H9 (cell line): ENCODE measurements around the gene CWC22. TPM values are rescaled to one million over a fixed set of nuclear protein-coding genes. Genes with fewer than 3 reads are reported as not detected.
"Not testable (repeated sequence)": the region's sequence is repeated elsewhere in the genome, so short reads cannot be mapped to it uniquely, and the experiment has no call there.

Experiments used
- DNase-seq: peaks from one replicate; pipeline ENCODE4 v3.0.0-alpha.2; 2017
- H2AFZ ChIP-seq: one replicate; pipeline ENCODE4 v1.6.1; 2013; ENCODE audit warnings: mild to moderate bottlenecking, low read length, control low read depth, moderate library complexity
- H2AK5ac ChIP-seq: 2 replicates; pipeline ENCODE4 v1.6.1; 2013; ENCODE audit warnings: low read length, control low read depth, mixed read lengths; ENCODE audit not compliant: insufficient read length
- H2BK120ac ChIP-seq: one replicate; pipeline ENCODE4 v1.6.1; 2013; ENCODE audit warnings: low read depth, mild to moderate bottlenecking, low read length, control low read depth, inconsistent platforms; ENCODE audit not compliant: poor library complexity, severe bottlenecking
- H2BK12ac ChIP-seq: 2 replicates; pipeline ENCODE4 v1.6.1; 2013; ENCODE audit warnings: low read length, control low read depth, mixed read lengths, low read depth; ENCODE audit not compliant: insufficient read length
- H2BK15ac ChIP-seq: 2 replicates; pipeline ENCODE4 v1.6.1; 2013; ENCODE audit warnings: low read depth, low read length, control low read depth
- H2BK20ac ChIP-seq: one replicate; pipeline ENCODE4 v1.6.1; 2013; ENCODE audit warnings: low read depth, mild to moderate bottlenecking, low read length, control low read depth, inconsistent platforms; ENCODE audit not compliant: poor library complexity, severe bottlenecking
- H2BK5ac ChIP-seq: 2 replicates; pipeline ENCODE4 v1.6.1; 2013; ENCODE audit warnings: low read length, control low read depth, mixed read lengths; ENCODE audit not compliant: insufficient read length
- H3K14ac ChIP-seq: 2 replicates; pipeline ENCODE4 v1.6.1; 2013; ENCODE audit warnings: low read length, control low read depth; ENCODE audit not compliant: insufficient read depth
- H3K18ac ChIP-seq: 2 replicates; pipeline ENCODE4 v1.6.1; 2013; ENCODE audit warnings: low read depth, mild to moderate bottlenecking, mixed read lengths, low read length, control low read depth; ENCODE audit not compliant: insufficient read length
- H3K23ac ChIP-seq: 2 replicates; pipeline ENCODE4 v1.6.1; 2013; ENCODE audit warnings: low read length, control low read depth, mixed read lengths, low read depth; ENCODE audit not compliant: insufficient read length
- H3K23me2 ChIP-seq: 2 replicates; pipeline ENCODE4 v1.6.1; 2013; ENCODE audit warnings: low read depth, mild to moderate bottlenecking, mixed read lengths, low read length, control low read depth; ENCODE audit not compliant: insufficient read length, poor library complexity, severe bottlenecking
- H3K27ac ChIP-seq: 2 replicates; pipeline ENCODE4 v1.5.1; 2013; ENCODE audit warnings: low read length, control low read depth, mixed read lengths, low read depth; ENCODE audit not compliant: insufficient read length
- H3K27me3 ChIP-seq: 2 replicates; pipeline ENCODE4 v1.6.1; 2013; ENCODE audit warnings: low read length, control low read depth, inconsistent platforms; ENCODE audit not compliant: insufficient read depth
- H3K4ac ChIP-seq: 2 replicates; pipeline ENCODE4 v1.6.1; 2013; ENCODE audit warnings: low read depth, mild to moderate bottlenecking, control low read depth, inconsistent platforms, low read length, moderate library complexity
- H3K4me1 ChIP-seq: 2 replicates; pipeline ENCODE4 v1.6.1; 2013; ENCODE audit warnings: low read length, control low read depth, inconsistent platforms; ENCODE audit not compliant: insufficient read depth
- H3K4me2 ChIP-seq: 2 replicates; pipeline ENCODE4 v1.6.1; 2013; ENCODE audit warnings: low read length, control low read depth, mixed read lengths; ENCODE audit not compliant: insufficient read length, insufficient read depth
- H3K56ac ChIP-seq: 2 replicates; pipeline ENCODE4 v1.6.1; 2013; ENCODE audit warnings: low read depth, mild to moderate bottlenecking, mixed read lengths, low read length, control low read depth; ENCODE audit not compliant: insufficient read length
- H3K79me1 ChIP-seq: 2 replicates; pipeline ENCODE4 v1.6.1; 2013; ENCODE audit warnings: low read depth, mild to moderate bottlenecking, moderate library complexity, low read length, control low read depth, inconsistent platforms; ENCODE audit not compliant: insufficient read depth, poor library complexity, severe bottlenecking
- H3K79me2 ChIP-seq: 2 replicates; pipeline ENCODE4 v1.6.1; 2013; ENCODE audit warnings: low read length, control low read depth, inconsistent platforms; ENCODE audit not compliant: insufficient read depth
- H3K9ac ChIP-seq: 2 replicates; pipeline ENCODE4 v1.6.1; 2013; ENCODE audit warnings: low read length, control low read depth, mixed read lengths; ENCODE audit not compliant: insufficient read length; ENCODE audit errors: extremely low read depth
- H3K9me3 ChIP-seq: one replicate; pipeline ENCODE4 v1.6.1; 2013; ENCODE audit warnings: low read depth, low read length, inconsistent platforms; ENCODE audit not compliant: control insufficient read depth
- H3T11ph ChIP-seq: one replicate; pipeline ENCODE4 v1.6.1; 2013; ENCODE audit warnings: mild to moderate bottlenecking, low read length, control low read depth, inconsistent platforms
- H4K20me1 ChIP-seq: one replicate; pipeline ENCODE4 v1.6.1; 2013; ENCODE audit not compliant: control insufficient read depth, insufficient read length, insufficient read depth
- H4K5ac ChIP-seq: 2 replicates; pipeline ENCODE4 v1.6.1; 2013; ENCODE audit warnings: low read depth, mild to moderate bottlenecking, mixed read lengths, low read length, control low read depth; ENCODE audit not compliant: insufficient read length
- H4K8ac ChIP-seq: replicated peaks from 2 replicates; pipeline ENCODE4 v1.6.1; 2013; ENCODE audit warnings: low read length, control low read depth, mixed read lengths, low read depth; ENCODE audit not compliant: insufficient read length
- H4K91ac ChIP-seq: 2 replicates; pipeline ENCODE4 v1.6.1; 2013; ENCODE audit warnings: low read depth, mild to moderate bottlenecking, moderate library complexity, mixed read lengths, low read length, control low read depth; ENCODE audit not compliant: insufficient read length
- H3K27ac Mint-ChIP-seq, 3 experiments: 2 replicates in 2 of 3; 3 replicates in 1 of 3; pipeline ENCODE4 v1.8.0; 2020 to 2021; ENCODE audit warnings: mixed read lengths in 3 of 3, mild to moderate bottlenecking in 1 of 3, moderate library complexity in 1 of 3
- H3K27me3 Mint-ChIP-seq: 2 replicates; pipeline ENCODE4 v1.8.0; 2021; ENCODE audit warnings: low read depth, mild to moderate bottlenecking, moderate library complexity, mixed read lengths
- H3K36me3 Mint-ChIP-seq, 3 experiments: 2 replicates in 2 of 3; 3 replicates in 1 of 3; pipeline ENCODE4 v1.8.0; 2020 to 2021; ENCODE audit warnings: low read depth in 3 of 3, mixed read lengths in 3 of 3; ENCODE audit not compliant: insufficient read depth in 1 of 3
- H3K4me1 Mint-ChIP-seq, 2 experiments: 2 replicates each; pipeline ENCODE4 v1.8.0; 2020; ENCODE audit warnings: mixed read lengths in 2 of 2
- H3K4me3 Mint-ChIP-seq, 2 experiments: 2 replicates in 1 of 2; 3 replicates in 1 of 2; pipeline ENCODE4 v1.8.0; 2020 to 2021; ENCODE audit warnings: mild to moderate bottlenecking in 2 of 2, mixed read lengths in 2 of 2, moderate library complexity in 1 of 2
- H3K9me3 Mint-ChIP-seq, 2 experiments: 2 replicates in 1 of 2; 3 replicates in 1 of 2; pipeline ENCODE4 v1.8.0; 2020; ENCODE audit warnings: mild to moderate bottlenecking in 2 of 2, mixed read lengths in 2 of 2, moderate library complexity in 1 of 2
- WGBS: extraction: QIAGEN DNeasy Blood & Tissue Kit; methylation state at CpG from one replicate; pipeline ENCODE4 v1.1.7; 2013; ENCODE audit warnings: missing lambda C conversion rate, low lambda C conversion rate, mixed read lengths; ENCODE audit not compliant: insufficient read length; ENCODE audit errors: extremely low coverage; 5-methylcytosine and 5-hydroxymethylcytosine counted together
- total RNA-seq: library from RNA; stranded (reverse); gene quantifications from 2 replicates; pipeline ENCODE4 v1.2.1, GENCODE V29; 2021
- TF ChIP-seq, protein P1 (sequence below): fragments of 200-600 bp; sonication (generic); conservative IDR thresholded peaks from 3 replicates; pipeline ENCODE4 v1.8.0; 2021; ENCODE audit warnings: antibody characterized with exemption, mild to moderate bottlenecking

Gene CWC22
- total RNA-seq, 1 experiment from 2014 or later, result 43.4 TPM

DNA sequence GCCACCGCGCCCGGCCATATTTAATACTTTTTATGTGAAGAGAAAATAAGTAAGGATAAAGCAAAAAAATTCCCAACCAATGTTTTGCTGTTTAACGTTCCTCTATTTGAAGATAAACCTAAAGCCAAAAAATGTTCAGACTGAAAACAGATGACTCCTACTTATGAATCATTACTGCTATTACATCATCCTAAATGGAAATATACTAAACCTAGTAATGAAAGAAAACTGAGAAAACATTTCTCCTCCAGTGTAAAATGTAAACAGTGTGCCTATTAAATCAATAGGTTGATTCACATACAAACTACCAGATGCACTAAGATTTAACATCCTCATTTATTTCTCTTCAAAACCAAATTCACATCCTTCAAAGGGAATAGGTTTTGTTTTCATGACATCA is 43.5 kb downstream of the CWC22 start:
- Histone ChIP-seq H2AK5ac (no peak overlapping the region), H4K5ac (no peak overlapping the region), H2BK5ac (no peak overlapping the region), H2AFZ (no peak overlapping the region), H3K14ac (no peak overlapping the region), H3T11ph (no peak overlapping the region), H3K9ac (no peak overlapping the region), H2BK20ac (no peak overlapping the region), H3K4me1 (no peaks in the 10 kb centered on the region; the same call in 1 of the 2 replicates), H4K91ac (no peak overlapping the region), H3K56ac (no peak overlapping the region), H3K18ac (no peak overlapping the region), H3K9me3 (no peaks in the 10 kb centered on the region), H3K23me2 (no peaks in the 10 kb centered on the region), H3K4me2 (no peak overlapping the region), H2BK12ac (no peak overlapping the region), H3K27ac (no peak overlapping the region), H2BK120ac (no peak overlapping the region), H3K79me1 (no peaks in the 10 kb centered on the region), H3K23ac (no peak overlapping the region), H4K8ac (no peak overlapping the region), H2BK15ac (no peak overlapping the region), H3K79me2 (no peaks in the 10 kb centered on the region), H3K4ac (no peak overlapping the region), H3K27me3 (no peaks in the 10 kb centered on the region), H4K20me1 (no peaks in the 10 kb centered on the region)
- H3K27me3 Mint-ChIP-seq, result no peaks in the 10 kb centered on the region
- DNase-seq, result no peak
- TF ChIP-seq, protein P1, sequence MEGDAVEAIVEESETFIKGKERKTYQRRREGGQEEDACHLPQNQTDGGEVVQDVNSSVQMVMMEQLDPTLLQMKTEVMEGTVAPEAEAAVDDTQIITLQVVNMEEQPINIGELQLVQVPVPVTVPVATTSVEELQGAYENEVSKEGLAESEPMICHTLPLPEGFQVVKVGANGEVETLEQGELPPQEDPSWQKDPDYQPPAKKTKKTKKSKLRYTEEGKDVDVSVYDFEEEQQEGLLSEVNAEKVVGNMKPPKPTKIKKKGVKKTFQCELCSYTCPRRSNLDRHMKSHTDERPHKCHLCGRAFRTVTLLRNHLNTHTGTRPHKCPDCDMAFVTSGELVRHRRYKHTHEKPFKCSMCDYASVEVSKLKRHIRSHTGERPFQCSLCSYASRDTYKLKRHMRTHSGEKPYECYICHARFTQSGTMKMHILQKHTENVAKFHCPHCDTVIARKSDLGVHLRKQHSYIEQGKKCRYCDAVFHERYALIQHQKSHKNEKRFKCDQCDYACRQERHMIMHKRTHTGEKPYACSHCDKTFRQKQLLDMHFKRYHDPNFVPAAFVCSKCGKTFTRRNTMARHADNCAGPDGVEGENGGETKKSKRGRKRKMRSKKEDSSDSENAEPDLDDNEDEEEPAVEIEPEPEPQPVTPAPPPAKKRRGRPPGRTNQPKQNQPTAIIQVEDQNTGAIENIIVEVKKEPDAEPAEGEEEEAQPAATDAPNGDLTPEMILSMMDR, result no peak
- H3K27ac Mint-ChIP-seq, result peak overlapping the region in 2 of 3 experiments; percentile 44 to 79; a peak in 2 of 7 replicates
- peaks cover 10 to 16% of the 10 kb centered on the region in 2 experiments for H3K4me1 Mint-ChIP-seq
- H3K36me3 Mint-ChIP-seq, result peaks cover 14 to 34% (median 32%) of the 10 kb centered on the region in 3 experiments
- no peaks in the 10 kb centered on the region for H3K9me3 Mint-ChIP-seq
- WGBS, result no CpG with 5 or more reads among the region's 4 CpGs
- H3K4me3 Mint-ChIP-seq, result no peak overlapping the region

DNA sequence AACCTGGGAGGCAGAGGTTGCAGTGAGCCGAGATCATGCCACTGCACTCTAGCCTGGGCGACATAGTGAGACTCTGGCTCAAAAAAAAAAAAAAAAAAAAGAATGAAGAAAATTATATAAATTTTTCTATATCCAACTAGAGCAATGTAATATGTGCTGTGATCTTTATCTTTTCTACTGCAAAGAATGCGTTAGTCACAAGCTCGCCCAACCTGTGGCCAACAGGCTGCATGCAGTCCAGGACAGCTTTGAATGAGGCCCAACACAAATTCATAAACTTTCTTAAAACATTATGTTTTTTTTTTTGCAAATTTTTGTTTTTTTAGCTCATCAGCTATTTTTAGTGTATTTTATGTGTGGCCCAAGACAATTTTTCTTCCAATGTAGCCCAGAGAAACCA is 48.8 kb downstream of the CWC22 start:
- not testable (repeated sequence) for H3K9ac ChIP-seq, H2AK5ac ChIP-seq, H3K27me3 Mint-ChIP-seq, H3K4me1 ChIP-seq, H3K9me3 Mint-ChIP-seq, H3K79me1 ChIP-seq, H2BK12ac ChIP-seq, H3K56ac ChIP-seq, H3K79me2 ChIP-seq, H4K91ac ChIP-seq, DNase-seq, H2BK20ac ChIP-seq, H3K4me1 Mint-ChIP-seq, H3K9me3 ChIP-seq, H3K4me3 Mint-ChIP-seq, H2BK120ac ChIP-seq, H3K27me3 ChIP-seq, H3K4me2 ChIP-seq, H3K14ac ChIP-seq, H3K23ac ChIP-seq, H2BK5ac ChIP-seq, H3K27ac ChIP-seq, H2AFZ ChIP-seq, H3K27ac Mint-ChIP-seq, H4K5ac ChIP-seq, H3K4ac ChIP-seq, H4K8ac ChIP-seq, H3K23me2 ChIP-seq, H4K20me1 ChIP-seq, H3T11ph ChIP-seq, H2BK15ac ChIP-seq, H3K18ac ChIP-seq
- peaks cover 1 to 33% (median 22%) of the 10 kb centered on the region in 3 experiments; a peak in 5 of 7 replicates for H3K36me3 Mint-ChIP-seq
- WGBS, result no CpG with 5 or more reads among the region's 4 CpGs
